Skeletal muscle tissue (tissue), 4 donors: Measurements from ENCODE around the gene HMOX1. TPM values are rescaled to one million over a fixed set of nuclear protein-coding genes. Genes with fewer than 3 reads are reported as not detected.
"Not testable (repeated sequence)": the region's sequence is repeated elsewhere in the genome, so short reads cannot be mapped to it uniquely, and the experiment has no call there.

Experiments used
- H3K27ac ChIP-seq: one replicate; pipeline ENCODE4 v1.7.0; 2013; ENCODE audit warnings: mild to moderate bottlenecking, low read depth, low read length, inconsistent platforms
- H3K27me3 ChIP-seq, 3 donors: one replicate each; pipeline ENCODE4 v1.7.0; 2013; ENCODE audit warnings: low read length in 3 of 3; ENCODE audit not compliant: control insufficient read depth in 3 of 3, insufficient read depth in 3 of 3
- H3K36me3 ChIP-seq, 3 donors: one replicate each; pipeline ENCODE4 v1.7.0; 2013; ENCODE audit warnings: low read length in 3 of 3; ENCODE audit not compliant: control insufficient read depth in 3 of 3, insufficient read depth in 3 of 3
- H3K4me1 ChIP-seq, 3 donors: one replicate each; pipeline ENCODE4 v1.7.0; 2013; ENCODE audit warnings: low read length in 3 of 3, mild to moderate bottlenecking in 3 of 3; ENCODE audit not compliant: control insufficient read depth in 3 of 3, insufficient read depth in 3 of 3
- H3K4me3 ChIP-seq, 3 donors: one replicate each; pipeline ENCODE4 v1.7.0; 2013; ENCODE audit warnings: low read length in 3 of 3
- H3K9ac ChIP-seq, 3 donors: one replicate each; pipeline ENCODE4 v1.7.0; 2013; ENCODE audit warnings: low read length in 3 of 3, mild to moderate bottlenecking in 3 of 3, moderate library complexity in 2 of 3, low read depth in 1 of 3
- H3K9me3 ChIP-seq, 3 donors: one replicate each; pipeline ENCODE4 v1.7.0; 2013; ENCODE audit warnings: low read length in 3 of 3; ENCODE audit not compliant: control insufficient read depth in 3 of 3
- total RNA-seq: library from RNA; depleted of rRNA; stranded (reverse); fragments of >200 nt; gene quantifications from one replicate; pipeline ENCODE4 v1.2.3, GENCODE V29; 2014
- donor health status: Osteomylitis.

HMOX1 gene
- total RNA-seq, 1 donor from 2014 or later: 14.6 TPM

GRCh38 chr22:35363566-35364086 is 17.3 kb upstream of the HMOX1 start:
- Histone ChIP-seq H3K27ac (no peak overlapping the region), H3K9me3 (no peaks in the 10 kb centered on the region), H3K9ac (no peak overlapping the region)

DNA sequence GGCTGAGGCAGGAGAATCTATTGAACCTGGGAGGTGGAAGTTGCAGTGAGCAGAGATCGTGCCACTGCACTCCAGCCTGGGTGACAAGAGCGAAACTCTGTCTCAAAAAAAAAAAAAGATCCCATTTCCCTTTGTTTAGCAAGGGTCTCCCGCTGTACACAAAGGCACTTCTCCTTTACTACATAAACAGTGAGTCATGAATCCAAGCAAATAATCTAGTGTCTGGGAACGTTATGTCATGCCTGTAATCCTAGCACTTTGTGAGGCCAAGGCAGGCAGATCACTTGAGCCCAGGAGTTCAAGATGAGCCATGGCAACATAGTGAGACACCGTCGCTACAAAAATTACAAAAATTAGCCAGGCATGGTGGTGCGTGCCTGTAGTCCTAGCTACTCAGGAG is 16.7 kb upstream of the HMOX1 start:
- H3K27ac ChIP-seq: not testable (repeated sequence)

More at GRCh38 chr22:35363566-35364086, 17.3 kb upstream of the HMOX1 start:
- Histone ChIP-seq H3K4me1 (peaks cover 0 to 4% (median 0%) of the 10 kb centered on the region in 3 donors), H3K27me3 (no peaks in the 10 kb centered on the region), H3K36me3 (no peaks in the 10 kb centered on the region), H3K4me3 (no peak overlapping the region)

GRCh38 chr22:35367331-35367886 is 13.5 kb upstream of the HMOX1 start:
- H3K4me1 ChIP-seq: peaks cover 11 to 19% (median 18%) of the 10 kb centered on the region in 3 donors
- no peaks in the 10 kb centered on the region for H3K9me3 ChIP-seq
- no peaks in the 10 kb centered on the region for H3K27me3 ChIP-seq
- no peak overlapping the region for H3K4me3 ChIP-seq
- no peaks in the 10 kb centered on the region for H3K36me3 ChIP-seq
- H3K27ac ChIP-seq: no peak overlapping the region
- no peak overlapping the region for H3K9ac ChIP-seq

More for the DNA sequence above, 16.7 kb upstream of the HMOX1 start:
- H3K9me3 ChIP-seq, H3K9ac ChIP-seq, H3K4me3 ChIP-seq, H3K4me1 ChIP-seq, H3K36me3 ChIP-seq, H3K27me3 ChIP-seq: not testable (repeated sequence)

GRCh38 chr22:35368386-35368785 is 12.5 kb upstream of the HMOX1 start:
- Histone ChIP-seq H3K27ac (no peak overlapping the region), H3K36me3 (no peaks in the 10 kb centered on the region), H3K4me1 (peaks cover 11 to 19% (median 18%) of the 10 kb centered on the region in 3 donors), H3K9me3 (no peaks in the 10 kb centered on the region), H3K9ac (no peak overlapping the region), H3K4me3 (no peak overlapping the region), H3K27me3 (no peaks in the 10 kb centered on the region)

GRCh38 chr22:35369996-35370395 is 10.9 kb upstream of the HMOX1 start:
- Histone ChIP-seq H3K36me3 (no peaks in the 10 kb centered on the region), H3K27ac (peak overlapping the region; percentile 21), H3K9me3 (no peaks in the 10 kb centered on the region), H3K4me3 (no peak overlapping the region), H3K9ac (peak overlapping the region in 1 of 3 donors; percentile 30), H3K4me1 (peaks cover 11 to 19% (median 18%) of the 10 kb centered on the region in 3 donors), H3K27me3 (no peaks in the 10 kb centered on the region)

- no peaks in the 10 kb centered on the region for H3K27me3 ChIP-seq
- peaks cover 28 to 42% (median 35%) of the 10 kb centered on the region in 3 donors for H3K4me1 ChIP-seq
- no peak overlapping the region for H3K4me3 ChIP-seq
- no peak overlapping the region for H3K27ac ChIP-seq
- H3K36me3 ChIP-seq: no peaks in the 10 kb centered on the region
- no peak overlapping the region for H3K9ac ChIP-seq
- H3K9me3 ChIP-seq: no peaks in the 10 kb centered on the region
Observed at GRCh38 chr22:35373781-35374180, 7.1 kb upstream of the HMOX1 start.

DNA sequence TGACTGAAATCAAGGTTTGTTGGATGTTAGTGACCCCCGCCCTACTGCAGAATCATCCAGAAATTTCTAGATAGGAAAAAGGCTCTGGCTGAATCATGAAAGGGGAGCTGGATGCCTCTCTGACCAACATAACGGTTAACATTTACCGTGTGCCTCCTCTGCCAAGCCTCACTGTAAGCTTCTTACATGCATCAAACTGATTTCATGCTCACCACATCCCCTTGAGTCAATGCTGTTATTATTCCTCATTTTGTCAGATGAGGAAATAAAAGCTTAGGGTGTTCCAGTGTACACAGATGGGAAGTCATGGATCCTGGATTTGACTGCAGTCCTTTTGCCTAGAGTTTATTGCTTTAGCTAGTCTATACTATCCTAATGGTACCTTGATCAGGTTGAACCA is 5.9 kb upstream of the HMOX1 start:
- no peaks in the 10 kb centered on the region for H3K9me3 ChIP-seq
- no peaks in the 10 kb centered on the region for H3K27me3 ChIP-seq
- H3K36me3 ChIP-seq: no peaks in the 10 kb centered on the region
- no peak overlapping the region for H3K27ac ChIP-seq
- peaks cover 24 to 36% (median 26%) of the 10 kb centered on the region in 3 donors for H3K4me1 ChIP-seq
- H3K9ac ChIP-seq: no peak overlapping the region
- no peak overlapping the region for H3K4me3 ChIP-seq

GRCh38 chr22:35375526-35375925 is 5.4 kb upstream of the HMOX1 start:
- Histone ChIP-seq H3K9ac (no peak overlapping the region), H3K4me1 (peaks cover 27 to 37% (median 28%) of the 10 kb centered on the region in 3 donors), H3K4me3 (no peak overlapping the region), H3K36me3 (no peaks in the 10 kb centered on the region), H3K27ac (no peak overlapping the region), H3K27me3 (no peaks in the 10 kb centered on the region), H3K9me3 (no peaks in the 10 kb centered on the region)

- peak overlapping the region; percentile 7 to 60 (median 52) for H3K4me3 ChIP-seq
- H3K4me1 ChIP-seq: peaks cover 36 to 48% (median 37%) of the 10 kb centered on the region in 3 donors
- peak overlapping the region; percentile 69 for H3K27ac ChIP-seq
- no peaks in the 10 kb centered on the region for H3K9me3 ChIP-seq
- peak overlapping the region; percentile 6 to 57 (median 51) for H3K9ac ChIP-seq
- H3K36me3 ChIP-seq: no peaks in the 10 kb centered on the region
- no peaks in the 10 kb centered on the region for H3K27me3 ChIP-seq
Observed at GRCh38 chr22:35376728-35377472, 4.0 kb upstream of the HMOX1 start.

GRCh38 chr22:35377735-35378134 is 3.2 kb upstream of the HMOX1 start:
- Histone ChIP-seq H3K4me1 (peaks cover 34 to 48% (median 36%) of the 10 kb centered on the region in 3 donors), H3K9ac (no peak overlapping the region), H3K27me3 (no peaks in the 10 kb centered on the region), H3K27ac (peak overlapping the region; percentile 69), H3K36me3 (peaks cover 0 to under 1% (median 0%) of the 10 kb centered on the region in 3 donors), H3K4me3 (no peak overlapping the region), H3K9me3 (no peaks in the 10 kb centered on the region)
